ENCODE results near the gene ELMOD1. TPM values are rescaled to one million over a fixed set of nuclear protein-coding genes. Genes with fewer than 3 reads are reported as not detected.

The ELMOD1 gene
- polyA plus RNA-seq (2011; rRNA removed) (0.05 and 0.06 TPM in 2 replicates), polyA minus RNA-seq (2011; rRNA and poly(A)+ RNA removed) (not detected in 2 replicates)

DNA sequence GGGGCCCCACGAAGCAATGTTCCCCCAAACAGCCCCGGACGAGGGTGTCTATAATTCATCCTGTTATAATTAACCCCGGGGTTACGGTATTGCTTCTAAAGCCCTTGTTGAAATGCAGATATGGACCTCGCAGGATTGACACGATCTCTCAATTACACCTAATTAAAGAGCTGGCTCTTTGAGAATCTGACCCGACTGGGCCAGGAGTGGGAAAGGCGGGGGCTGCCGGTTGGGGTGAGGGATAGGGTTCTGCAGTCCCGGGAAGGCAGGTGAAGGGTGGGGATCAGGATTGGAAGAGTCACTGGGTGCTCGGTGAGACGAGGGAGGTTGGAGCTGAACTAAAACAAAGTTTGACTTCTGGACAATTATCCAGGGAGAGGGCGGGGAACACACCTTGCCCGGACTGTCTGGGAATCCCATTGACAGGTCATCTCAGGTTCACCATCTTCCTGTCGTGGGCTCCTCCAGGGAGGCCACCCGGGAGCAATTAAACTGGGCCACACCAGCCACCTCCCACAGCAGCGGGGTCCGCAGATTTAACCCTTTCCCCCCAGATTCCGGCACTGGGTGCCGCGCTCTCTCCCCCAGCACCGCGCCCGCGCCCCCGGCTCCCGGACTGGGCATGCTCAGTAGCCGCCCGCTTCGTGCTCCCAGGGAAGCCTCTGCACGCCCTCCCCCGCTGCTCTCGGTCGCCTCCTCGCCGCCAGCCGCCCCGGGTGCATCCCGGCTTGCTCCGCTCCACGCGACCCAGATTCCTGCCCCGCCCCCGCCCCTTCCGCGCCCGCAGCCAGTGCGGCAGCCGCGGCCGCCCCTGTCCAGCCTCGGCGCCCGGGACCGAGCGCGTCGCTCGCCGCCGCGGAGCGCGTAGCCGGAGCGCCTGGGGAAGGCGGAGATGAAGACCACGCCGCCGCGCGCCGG lies at the start of gene ELMOD1:
TSS of gene ELMOD1 (plus strand) at position 688 of the 918 bp plus-strand sequence. CDS start 27,043 bp downstream, outside the sequence.
- CTCF ChIA-PET = interaction anchor here (1.1 to 1.8 kb wide), 2 partner anchors 8 to 14 kb away, joined by 5 to 9 read pairs; no protein-coding TSS in a partner anchor
- POLR2A ChIA-PET = no interaction called here
- DNase-seq (ENCODE audit: low read depth, low spot score) = no peak

DNA sequence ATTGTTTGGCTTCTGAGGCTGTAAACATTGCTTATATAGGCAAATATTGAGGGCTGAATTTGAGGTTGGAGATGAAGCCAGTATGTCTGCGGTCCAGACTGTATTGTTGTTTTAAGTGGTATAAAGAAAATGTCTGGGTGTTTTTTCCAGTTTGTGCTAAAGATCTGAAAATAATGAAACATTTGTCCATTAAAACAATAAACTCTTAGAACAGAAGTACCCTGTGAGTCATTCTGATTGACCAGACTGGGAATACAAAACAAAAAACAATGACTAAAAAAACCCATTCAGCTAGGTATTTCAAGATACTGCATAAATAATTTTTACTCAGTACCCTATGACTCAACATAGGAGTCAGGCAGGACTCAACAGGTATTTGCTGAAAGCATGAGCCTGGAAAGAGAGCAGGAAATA lies 45.8 kb upstream of the ELMOD1 start:
- no peak for DNase-seq (ENCODE audit: low read depth, low spot score)
- H3K27me3 ChIP-seq (ENCODE audit: control insufficient read depth, insufficient read depth, low read length) = no peaks in the 10 kb centered on the region
- no peaks in the 10 kb centered on the region for H3K9me3 ChIP-seq (ENCODE audit: control insufficient read depth, insufficient read depth, low read length)
- ChIA-PET POLR2A (no interaction called here), CTCF (interaction anchor here (0.6 to 6.4 kb wide), 4 partner anchors 30 to 226 kb away, joined by 3 to 85 read pairs (median 12); no protein-coding TSS in a partner anchor)
- no peak overlapping the region for H3K4me3 ChIP-seq (ENCODE audit: low read depth, low read length)
- no peak overlapping the region for H3K27ac ChIP-seq (ENCODE audit: low read depth, low read length)
- TF ChIP-seq, protein P1, sequence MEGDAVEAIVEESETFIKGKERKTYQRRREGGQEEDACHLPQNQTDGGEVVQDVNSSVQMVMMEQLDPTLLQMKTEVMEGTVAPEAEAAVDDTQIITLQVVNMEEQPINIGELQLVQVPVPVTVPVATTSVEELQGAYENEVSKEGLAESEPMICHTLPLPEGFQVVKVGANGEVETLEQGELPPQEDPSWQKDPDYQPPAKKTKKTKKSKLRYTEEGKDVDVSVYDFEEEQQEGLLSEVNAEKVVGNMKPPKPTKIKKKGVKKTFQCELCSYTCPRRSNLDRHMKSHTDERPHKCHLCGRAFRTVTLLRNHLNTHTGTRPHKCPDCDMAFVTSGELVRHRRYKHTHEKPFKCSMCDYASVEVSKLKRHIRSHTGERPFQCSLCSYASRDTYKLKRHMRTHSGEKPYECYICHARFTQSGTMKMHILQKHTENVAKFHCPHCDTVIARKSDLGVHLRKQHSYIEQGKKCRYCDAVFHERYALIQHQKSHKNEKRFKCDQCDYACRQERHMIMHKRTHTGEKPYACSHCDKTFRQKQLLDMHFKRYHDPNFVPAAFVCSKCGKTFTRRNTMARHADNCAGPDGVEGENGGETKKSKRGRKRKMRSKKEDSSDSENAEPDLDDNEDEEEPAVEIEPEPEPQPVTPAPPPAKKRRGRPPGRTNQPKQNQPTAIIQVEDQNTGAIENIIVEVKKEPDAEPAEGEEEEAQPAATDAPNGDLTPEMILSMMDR (IDR thresholded peaks at IDR 0.05; ENCODE audit: low read depth, low read length) = no peak

More for the DNA sequence above, at the start of gene ELMOD1:
- no peak within 1 kb of the TSS for H3K27ac ChIP-seq (ENCODE audit: low read depth, low read length)
- H3K9me3 ChIP-seq (ENCODE audit: control insufficient read depth, insufficient read depth, low read length) = no peaks in the 10 kb centered on the region; the same call in 1 of the 2 replicates
- H3K4me3 ChIP-seq (ENCODE audit: low read depth, low read length) = peak within 1 kb of the TSS; percentile 75
- TF ChIP-seq, protein P1 (IDR thresholded peaks at IDR 0.05; ENCODE audit: low read depth, low read length) = peak; percentile 18; the same call in 1 of the 2 replicates
- H3K27me3 ChIP-seq (ENCODE audit: control insufficient read depth, insufficient read depth, low read length) = peaks cover 40% of the 10 kb centered on the region

DNA sequence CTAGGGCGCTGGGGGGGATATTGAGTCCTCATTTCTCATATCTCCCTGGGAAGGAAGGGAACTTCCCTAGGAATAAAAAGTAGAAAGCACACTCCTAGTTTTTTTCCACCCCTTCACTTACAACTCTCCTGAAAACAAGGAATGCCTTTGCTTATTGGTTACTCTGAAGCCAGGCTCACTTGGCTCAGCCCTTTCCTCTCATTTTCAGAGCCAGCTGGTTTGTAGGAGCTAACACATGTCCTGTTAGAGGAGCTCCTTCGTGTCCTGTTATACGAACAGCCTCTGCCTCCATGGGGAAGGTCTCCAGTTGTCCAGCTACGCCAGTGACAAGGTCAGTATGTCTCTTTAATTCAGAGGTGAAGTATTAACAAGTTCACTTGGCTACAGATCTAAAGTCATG lies 43.0 kb upstream of the ELMOD1 start:
- TF ChIP-seq, protein P1 (IDR thresholded peaks at IDR 0.05; ENCODE audit: low read depth, low read length) = no peak
- CTCF ChIA-PET = interaction anchor here (0.7 to 8.1 kb wide), 8 partner anchors 8 to 1530 kb away, joined by 3 to 95 read pairs (median 14); no protein-coding TSS in a partner anchor
- H3K9me3 ChIP-seq (ENCODE audit: control insufficient read depth, insufficient read depth, low read length) = no peaks in the 10 kb centered on the region
- no peaks in the 10 kb centered on the region for H3K27me3 ChIP-seq (ENCODE audit: control insufficient read depth, insufficient read depth, low read length)
- POLR2A ChIA-PET = no interaction called here
- H3K27ac ChIP-seq (ENCODE audit: low read depth, low read length) = no peak overlapping the region
- DNase-seq (ENCODE audit: low read depth, low spot score) = no peak
- no peak overlapping the region for H3K4me3 ChIP-seq (ENCODE audit: low read depth, low read length)

DNA sequence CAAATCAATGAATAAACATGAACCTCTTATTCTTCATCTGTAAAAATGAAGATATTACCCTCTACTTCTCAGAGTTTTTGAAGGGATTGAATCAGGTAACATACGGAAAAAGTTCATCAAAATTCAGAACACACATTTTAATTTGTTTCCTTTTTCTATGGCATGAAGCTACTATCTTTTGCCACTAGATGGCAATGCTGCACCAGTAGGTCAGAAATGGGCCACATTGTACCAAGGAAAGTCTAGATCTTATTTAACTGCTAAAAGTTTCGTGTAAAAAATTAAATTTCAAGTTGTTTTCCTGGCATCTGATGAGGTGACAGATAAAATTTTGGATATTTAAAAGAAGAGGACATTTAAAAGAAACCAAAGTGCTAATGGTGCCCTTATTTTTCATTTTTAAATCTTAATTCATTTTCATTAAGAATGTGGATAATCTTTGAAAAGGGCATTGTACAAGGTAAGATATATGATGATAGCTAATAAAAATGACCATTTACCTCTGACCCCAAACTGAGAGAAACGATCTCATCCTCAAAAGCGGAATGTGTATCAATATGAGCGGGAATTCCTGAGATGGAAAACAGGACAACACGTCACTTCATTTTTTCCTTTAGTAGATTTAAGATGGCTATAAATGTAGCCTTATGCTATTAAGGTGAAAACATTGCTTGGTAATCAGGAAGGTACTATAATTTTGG lies 41.5 kb upstream of the ELMOD1 start:
- Histone ChIP-seq H3K27me3 (ENCODE audit: control insufficient read depth, insufficient read depth, low read length) (no peaks in the 10 kb centered on the region), H3K9me3 (ENCODE audit: control insufficient read depth, insufficient read depth, low read length) (no peaks in the 10 kb centered on the region), H3K27ac (ENCODE audit: low read depth, low read length) (no peak overlapping the region), H3K4me3 (ENCODE audit: low read depth, low read length) (no peak overlapping the region)
- TF ChIP-seq, protein P1 (IDR thresholded peaks at IDR 0.05; ENCODE audit: low read depth, low read length) = peak; percentile 93
- ChIA-PET CTCF (interaction anchor here (0.6 to 8.1 kb wide), 26 partner anchors 8 to 305 kb away, joined by 3 to 95 read pairs (median 4); partner anchors contain the start of gene ALKBH8), POLR2A (no interaction called here)
- no peak for DNase-seq (ENCODE audit: low read depth, low spot score)
